ENCODE measurements around the gene CCDC192.

DNA sequence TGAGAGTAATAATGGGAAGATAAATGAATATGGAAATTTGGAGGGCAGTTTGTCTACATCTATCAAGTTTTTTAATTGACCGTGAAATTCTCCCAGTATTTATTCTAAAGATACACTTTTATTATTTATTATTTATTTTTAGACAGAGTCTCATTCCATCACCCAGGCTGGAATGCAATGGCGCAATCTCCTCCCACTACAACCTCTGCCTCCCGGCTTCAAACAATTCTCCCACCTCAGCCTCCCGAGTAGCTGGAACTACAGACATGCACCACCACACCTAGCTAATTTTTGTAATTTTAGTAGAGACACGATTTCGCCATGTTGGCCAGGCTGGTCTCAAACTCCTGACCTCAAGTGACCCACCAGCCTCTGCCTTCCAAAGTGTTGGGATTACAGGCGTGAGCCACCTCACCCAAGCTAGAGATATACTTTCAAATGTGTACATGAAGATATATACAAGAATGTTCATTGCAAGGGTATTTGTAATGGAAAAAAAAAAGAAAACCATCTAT, 282.7 kb downstream of the CCDC192 start:
- TF ChIP-seq CTCF (IDR thresholded peaks at IDR 0.05) (no peak), POLR2A (IDR thresholded peaks at IDR 0.05) (no peak)
